GM21447 (cell line): Measurements from ENCODE around the gene SEC23B.
A peak's percentile ranks its signal among the peaks of the same experiment; 100 is the strongest.
"Not testable (repeated sequence)": the region's sequence is repeated elsewhere in the genome, so short reads cannot be mapped to it uniquely, and the experiment has no call there.

Experiments used
- ATAC-seq: cut with Tn5 transposase; IDR thresholded peaks from one replicate; pipeline ENCODE4 v1.9.1; 2021; ENCODE audit not compliant: unreplicated experiment

SEC23B gene

GRCh38 chr20:18524646-18525045, 16.9 kb downstream of the SEC23B start:
- ATAC-seq: no peak

GRCh38 chr20:18526761-18527160, 19.0 kb downstream of the SEC23B start:
- ATAC-seq: not testable (repeated sequence)

GRCh38 chr20:18527339-18527738, 19.6 kb downstream of the SEC23B start:
- no peak for ATAC-seq

GRCh38 chr20:18527836-18528235, 20.1 kb downstream of the SEC23B start:
- no peak for ATAC-seq

- ATAC-seq: no peak
Observed at GRCh38 chr20:18529041-18529440, 21.3 kb downstream of the SEC23B start.

GRCh38 chr20:18532626-18533025, 24.9 kb downstream of the SEC23B start:
- ATAC-seq: no peak

DNA sequence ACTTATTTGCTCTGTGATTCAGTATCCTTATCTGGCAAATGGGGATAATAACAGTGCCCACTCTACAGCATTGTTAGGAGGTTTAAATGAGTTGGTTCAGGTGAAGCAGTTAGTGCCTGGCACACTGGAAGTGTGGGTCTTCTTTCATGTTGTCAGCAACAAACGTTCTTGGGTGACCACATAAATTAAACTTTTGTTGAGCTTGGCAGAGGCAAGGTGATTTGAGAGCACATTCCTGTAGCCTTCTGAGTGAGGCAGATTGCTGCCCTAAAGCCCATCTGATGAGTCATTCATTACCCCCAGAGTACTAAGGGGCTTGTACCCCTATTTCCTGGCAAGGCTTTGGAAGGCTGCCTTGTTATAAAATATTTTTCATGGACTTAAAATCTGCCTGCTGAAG, 25.8 kb downstream of the SEC23B start:
- no peak for ATAC-seq

- ATAC-seq: no peak
Observed at GRCh38 chr20:18533978-18534644, 26.4 kb downstream of the SEC23B start.

DNA sequence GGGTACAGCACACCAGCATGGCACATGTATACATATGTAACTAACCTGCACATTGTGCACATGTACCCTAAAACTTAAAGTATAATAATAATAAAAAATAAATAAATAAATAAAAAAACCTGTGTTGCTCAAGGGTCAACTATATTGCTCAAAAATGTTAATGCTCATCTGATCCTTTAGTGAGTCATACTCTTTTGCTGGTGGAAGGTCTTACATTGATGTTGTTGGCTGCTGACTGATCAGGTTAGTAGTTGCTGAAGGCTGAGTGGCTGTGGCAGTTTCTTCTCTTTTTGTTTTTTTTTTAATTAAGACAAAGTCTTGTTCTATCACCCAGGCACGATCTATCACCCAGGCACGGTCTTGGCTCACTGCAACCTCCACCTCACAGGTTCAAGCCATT, 29.9 kb downstream of the SEC23B start:
- no peak for ATAC-seq

DNA sequence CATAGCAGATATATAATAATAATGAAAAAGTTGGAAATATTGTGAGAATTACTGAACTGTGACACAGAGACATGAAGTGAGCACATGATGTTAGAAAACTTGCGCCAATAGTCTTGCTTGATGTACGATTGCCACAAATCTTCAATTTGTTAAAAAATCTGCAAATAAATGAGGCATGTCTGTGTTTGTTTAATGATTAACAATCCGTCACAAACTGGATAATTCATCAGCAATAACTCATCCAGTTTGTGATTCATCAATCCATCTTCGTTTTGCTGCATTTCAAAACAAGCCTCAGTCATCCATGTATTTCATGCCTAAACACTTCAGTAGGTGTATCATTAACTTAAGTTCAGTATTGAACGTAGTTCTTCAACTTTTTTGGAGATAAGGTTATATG, 34.0 kb downstream of the SEC23B start:
- no peak for ATAC-seq

GRCh38 chr20:18543216-18543615, 35.5 kb downstream of the SEC23B start:
- ATAC-seq: no peak

DNA sequence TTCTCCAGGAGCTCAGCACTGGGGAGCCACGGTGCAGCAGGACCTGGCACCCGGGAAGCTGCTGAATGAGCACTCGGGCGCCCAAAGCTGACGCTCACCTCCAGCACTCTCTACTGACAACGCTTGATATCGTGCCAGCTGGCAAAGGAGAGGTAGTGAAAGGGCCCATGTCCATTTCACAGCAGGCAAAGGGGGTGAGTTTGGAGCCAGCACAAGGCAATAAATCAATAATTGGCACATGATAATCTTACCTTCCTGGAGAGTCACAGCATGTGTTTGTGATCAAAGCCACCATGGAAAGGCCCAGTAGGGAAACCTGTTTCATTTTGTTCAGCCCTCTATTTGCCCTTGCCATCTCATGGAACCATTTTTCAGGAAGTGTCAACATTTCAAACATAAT, 36.2 kb downstream of the SEC23B start:
- ATAC-seq: no peak

DNA sequence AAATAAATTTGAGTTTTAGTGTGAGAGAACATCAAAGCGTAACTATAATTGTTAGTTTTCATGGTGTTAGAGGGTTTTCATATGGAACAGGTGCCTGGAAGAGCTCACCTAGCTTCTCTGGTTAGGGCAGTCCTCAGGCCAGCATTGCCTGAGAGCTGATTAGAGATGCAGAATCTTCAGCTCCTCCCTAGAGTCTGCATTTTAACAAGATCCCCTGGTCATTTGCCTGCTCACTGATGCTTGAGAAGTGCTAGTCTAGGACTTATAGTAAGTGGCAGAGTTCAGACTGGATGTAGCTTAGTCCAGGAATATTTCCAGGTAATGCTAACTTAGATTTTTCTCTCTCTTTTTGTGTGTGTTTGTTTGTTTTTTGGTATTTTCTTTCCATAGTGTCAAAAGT, 37.8 kb downstream of the SEC23B start:
- no peak for ATAC-seq

DNA sequence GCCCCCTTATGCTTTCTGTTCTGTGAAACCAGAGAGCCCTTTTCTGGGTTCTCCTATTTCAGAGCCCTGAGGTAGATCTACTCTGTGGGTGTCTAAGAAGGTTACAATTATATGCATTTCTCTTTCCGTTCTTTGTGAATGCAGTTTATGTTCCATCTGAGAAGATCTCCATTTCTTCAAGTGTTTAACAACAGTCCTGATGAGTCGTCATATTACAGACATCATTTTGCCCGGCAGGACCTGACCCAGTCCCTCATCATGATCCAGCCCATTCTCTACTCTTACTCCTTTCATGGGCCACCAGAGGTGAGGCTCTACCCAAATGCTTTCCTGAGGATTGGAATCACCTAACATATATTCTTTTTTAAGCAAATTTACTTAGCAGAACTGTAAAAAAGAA, 40.7 kb downstream of the SEC23B start:
- no peak for ATAC-seq

DNA sequence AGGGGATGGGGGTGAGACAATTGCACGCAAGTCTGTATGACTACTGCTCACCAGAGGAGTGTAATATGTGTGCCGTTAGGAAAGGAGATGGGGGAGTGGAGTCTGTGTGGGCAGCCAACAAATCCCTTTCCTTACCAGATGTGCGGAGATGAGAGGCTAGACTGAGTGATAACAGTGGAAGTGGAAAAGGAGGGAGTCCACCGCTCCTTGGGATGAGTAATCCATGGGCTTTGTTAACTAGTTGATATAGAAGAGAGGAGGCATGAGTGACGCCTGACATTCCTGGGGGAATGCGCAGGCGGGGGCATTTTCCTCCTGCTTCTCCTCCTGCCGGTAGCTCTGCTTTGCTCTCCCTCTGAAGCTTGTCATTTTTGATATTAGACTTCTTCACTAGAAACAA, 46.0 kb downstream of the SEC23B start:
- no peak for ATAC-seq

DNA sequence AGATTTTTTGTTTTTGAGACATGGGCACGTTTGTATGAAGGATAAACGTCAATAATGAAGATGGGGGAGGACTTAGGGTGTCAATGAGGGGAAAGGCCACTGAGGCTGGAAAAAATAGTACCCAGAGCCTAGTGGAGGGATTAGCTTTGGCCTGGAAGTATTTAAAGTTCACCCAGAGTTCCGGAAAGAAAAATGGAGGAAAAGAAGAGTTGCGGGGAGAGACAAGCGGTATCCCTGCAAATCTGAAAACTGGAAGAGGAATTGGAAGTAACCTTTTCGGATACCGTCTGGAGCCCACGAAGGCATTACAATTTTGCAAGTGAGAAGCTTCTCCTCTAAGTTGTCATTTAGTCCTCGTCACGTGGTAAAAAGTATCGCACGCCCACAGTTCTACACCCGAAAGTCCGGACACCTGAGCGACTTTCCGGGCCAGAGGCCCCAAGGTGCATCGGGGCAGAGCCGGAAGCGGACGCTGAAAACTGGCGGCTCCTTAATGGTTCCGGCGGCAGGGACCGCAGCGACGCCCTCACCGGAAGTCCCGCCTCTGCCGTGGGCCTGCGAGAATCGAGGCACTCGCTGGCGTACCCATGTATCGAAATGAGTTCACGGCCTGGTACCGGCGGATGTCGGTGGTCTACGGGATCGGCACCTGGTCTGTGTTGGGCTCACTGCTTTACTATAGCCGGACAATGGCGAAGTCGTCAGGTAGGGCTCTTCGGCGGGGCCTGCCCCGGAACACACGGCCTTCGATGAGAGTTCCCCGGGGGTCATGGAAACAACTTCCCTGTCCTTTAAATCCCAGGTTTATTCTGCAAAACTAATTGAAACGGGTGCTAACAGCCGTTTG, 59.4 kb downstream of the SEC23B start, which contains the start of gene SMIM26:
Gene SMIM26, plus strand, starts transcription at position 541 of the 847 bp plus-strand sequence. Its CDS starts 47 bp downstream, at position 588.
- peak; percentile 98 for ATAC-seq

DNA sequence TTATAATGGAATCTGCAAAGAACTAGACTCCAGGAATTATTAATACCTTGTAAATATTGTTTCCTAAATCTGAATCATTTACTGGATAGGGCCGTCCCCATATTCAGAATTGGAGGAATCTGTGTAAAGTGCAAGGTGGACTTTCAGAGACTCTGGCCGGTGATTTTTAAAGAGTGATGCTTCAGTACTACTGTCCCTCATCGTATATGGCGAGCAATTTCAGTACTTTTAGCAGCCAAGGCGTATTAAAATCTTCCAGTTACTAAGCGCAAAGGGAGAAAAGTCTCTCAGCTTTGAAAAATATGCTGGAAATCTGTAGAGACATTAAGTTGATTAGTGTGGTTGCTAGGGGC, 60.0 kb downstream of the SEC23B start:
- ATAC-seq: peak; percentile 17

- no peak for ATAC-seq
Observed at GRCh38 chr20:18571009-18571408, 63.3 kb downstream of the SEC23B start.

DNA sequence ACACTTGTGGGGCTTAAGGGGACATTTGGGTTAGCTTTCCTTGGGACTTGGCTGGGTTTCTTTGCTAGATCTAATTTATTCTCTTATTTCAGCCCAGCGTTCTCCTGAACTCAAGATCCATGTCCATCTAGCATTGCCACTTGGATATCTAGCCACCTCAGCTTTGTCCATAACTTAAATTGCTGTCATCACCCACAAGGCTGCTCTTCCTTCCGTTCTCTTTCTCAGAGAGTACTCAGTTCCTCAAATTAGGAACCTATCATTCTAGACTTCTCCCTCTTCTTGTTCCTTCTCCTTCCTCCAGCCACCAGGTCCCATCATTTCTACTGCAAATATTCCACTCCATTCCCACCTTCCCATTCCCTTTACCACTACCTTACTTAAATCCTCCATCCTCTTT, 63.8 kb downstream of the SEC23B start:
- ATAC-seq: no peak

GRCh38 chr20:18577942-18578341, 70.2 kb downstream of the SEC23B start:
- no peak for ATAC-seq

GRCh38 chr20:18578581-18578980, 70.8 kb downstream of the SEC23B start:
- no peak for ATAC-seq

DNA sequence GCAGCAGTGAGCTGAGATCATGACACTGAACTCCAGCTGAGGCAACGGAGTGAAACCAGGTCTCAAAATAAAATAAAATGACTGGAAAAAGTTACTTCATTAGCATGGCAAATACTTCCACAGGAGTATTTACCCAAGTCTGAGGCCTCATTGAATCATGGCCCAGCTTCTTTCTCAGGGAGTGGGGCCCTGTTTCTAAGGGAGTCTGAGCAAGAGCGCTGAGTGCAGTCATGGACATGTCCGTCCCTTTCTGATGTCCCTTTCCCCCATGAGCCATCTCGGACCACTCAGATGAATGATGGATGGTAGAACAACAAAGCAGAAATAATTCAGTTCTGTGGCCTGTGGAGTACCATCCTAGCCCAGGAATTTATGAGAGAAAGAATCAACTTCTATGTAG, 72.3 kb downstream of the SEC23B start:
- no peak for ATAC-seq
